ENCODE results near the gene ARHGAP42.

The ARHGAP42 gene

GRCh38 chr11:100801225-100801999, 114.3 kb downstream of the ARHGAP42 start:
- DNase-seq = no peak
- H3K4me3 ChIP-seq (ENCODE audit: low read depth, low read length) = no peak overlapping the region
- no peak for TF ChIP-seq CTCF (IDR thresholded peaks at IDR 0.05; ENCODE audit: low read depth, low read length)
- H3K27ac ChIP-seq = no peak overlapping the region
- no peaks in the 10 kb centered on the region for H3K36me3 ChIP-seq
- H3K9me3 ChIP-seq (ENCODE audit: severe bottlenecking) = no peaks in the 10 kb centered on the region
- H3K27me3 ChIP-seq (ENCODE audit: insufficient read depth, low read depth, severe bottlenecking) = no peaks in the 10 kb centered on the region

- no peak overlapping the region for H3K27ac ChIP-seq
- H3K9me3 ChIP-seq (ENCODE audit: severe bottlenecking) = no peaks in the 10 kb centered on the region
- H3K36me3 ChIP-seq = no peaks in the 10 kb centered on the region
These were observed 118.6 kb downstream of the ARHGAP42 start for GRCh38 chr11:100805506-100806199.

GRCh38 chr11:100806296-100806695, 119.2 kb downstream of the ARHGAP42 start:
- H3K27me3 ChIP-seq (ENCODE audit: insufficient read depth, low read depth, severe bottlenecking) = no peaks in the 10 kb centered on the region
- no peaks in the 10 kb centered on the region for H3K36me3 ChIP-seq
- DNase-seq = no peak
- no peak overlapping the region for H3K27ac ChIP-seq
- H3K9me3 ChIP-seq (ENCODE audit: severe bottlenecking) = no peaks in the 10 kb centered on the region
- H3K4me3 ChIP-seq (ENCODE audit: low read depth, low read length) = no peak overlapping the region
- TF ChIP-seq CTCF (IDR thresholded peaks at IDR 0.05; ENCODE audit: low read depth, low read length) = no peak

More at GRCh38 chr11:100805506-100806199, 118.6 kb downstream of the ARHGAP42 start:
- TF ChIP-seq CTCF (IDR thresholded peaks at IDR 0.05; ENCODE audit: low read depth, low read length) = no peak
- Histone ChIP-seq H3K4me3 (ENCODE audit: low read depth, low read length) (no peak overlapping the region), H3K27me3 (ENCODE audit: insufficient read depth, low read depth, severe bottlenecking) (no peaks in the 10 kb centered on the region)
- no peak for DNase-seq

- no peaks in the 10 kb centered on the region for H3K27me3 ChIP-seq (ENCODE audit: insufficient read depth, low read depth, severe bottlenecking)
- no peaks in the 10 kb centered on the region for H3K9me3 ChIP-seq (ENCODE audit: severe bottlenecking)
- DNase-seq = no peak
- H3K36me3 ChIP-seq = no peaks in the 10 kb centered on the region
- no peak overlapping the region for H3K27ac ChIP-seq
- H3K4me3 ChIP-seq (ENCODE audit: low read depth, low read length) = no peak overlapping the region
- TF ChIP-seq CTCF (IDR thresholded peaks at IDR 0.05; ENCODE audit: low read depth, low read length) = no peak
These were observed 121.9 kb downstream of the ARHGAP42 start for GRCh38 chr11:100808904-100809491.

GRCh38 chr11:100810146-100810545, 123.1 kb downstream of the ARHGAP42 start:
- Histone ChIP-seq H3K9me3 (ENCODE audit: severe bottlenecking) (no peaks in the 10 kb centered on the region), H3K27me3 (ENCODE audit: insufficient read depth, low read depth, severe bottlenecking) (no peaks in the 10 kb centered on the region), H3K36me3 (no peaks in the 10 kb centered on the region), H3K4me3 (ENCODE audit: low read depth, low read length) (no peak overlapping the region), H3K27ac (no peak overlapping the region)
- TF ChIP-seq CTCF (IDR thresholded peaks at IDR 0.05; ENCODE audit: low read depth, low read length) = no peak
- DNase-seq = no peak
